NCI-H748 treated with DMSO at 0.1 percent for 48 hours (cell line): Measurements from ENCODE around the gene CDH13.

ENCODE experiments used
- DNase-seq: peaks from one replicate; lab custom pipeline; 2025; lab: John Stamatoyannopoulos, UW

Gene CDH13

GRCh38 chr16:83356266-83356665 is 729.5 kb downstream of the CDH13 start:
- peak; percentile 70 for DNase-seq

- no peak for DNase-seq
These were observed 730.2 kb downstream of the CDH13 start for GRCh38 chr16:83356986-83357385.

GRCh38 chr16:83363521-83363920 is 736.8 kb downstream of the CDH13 start:
- DNase-seq, result no peak

- DNase-seq, result no peak
These were observed 738.4 kb downstream of the CDH13 start for GRCh38 chr16:83365166-83365565.

GRCh38 chr16:83366228-83366627 is 739.5 kb downstream of the CDH13 start:
- no peak for DNase-seq

- DNase-seq, result no peak
These were observed 748.2 kb downstream of the CDH13 start for GRCh38 chr16:83374979-83375378.

GRCh38 chr16:83389751-83390150 is 763.0 kb downstream of the CDH13 start:
- DNase-seq, result no peak

- no peak for DNase-seq
These were observed 764.0 kb downstream of the CDH13 start for GRCh38 chr16:83390759-83391158.

GRCh38 chr16:83392743-83393142 is 766.0 kb downstream of the CDH13 start:
- DNase-seq, result no peak

GRCh38 chr16:83393196-83393981 is 766.6 kb downstream of the CDH13 start:
- no peak for DNase-seq

- DNase-seq, result no peak
These were observed 771.0 kb downstream of the CDH13 start for GRCh38 chr16:83397601-83398291.

- no peak for DNase-seq
These were observed 773.5 kb downstream of the CDH13 start for GRCh38 chr16:83400234-83400633.

GRCh38 chr16:83402160-83402814 is 775.5 kb downstream of the CDH13 start:
- no peak for DNase-seq

- peak; percentile 31 for DNase-seq
These were observed 776.2 kb downstream of the CDH13 start for GRCh38 chr16:83402967-83403366.

GRCh38 chr16:83403761-83404160 is 777.0 kb downstream of the CDH13 start:
- DNase-seq, result no peak

GRCh38 chr16:83404261-83404660 is 777.5 kb downstream of the CDH13 start:
- DNase-seq, result no peak

GRCh38 chr16:83407928-83408327 is 781.2 kb downstream of the CDH13 start:
- no peak for DNase-seq

- no peak for DNase-seq
These were observed 782.6 kb downstream of the CDH13 start for GRCh38 chr16:83409347-83409746.

GRCh38 chr16:83418565-83418964 is 791.8 kb downstream of the CDH13 start:
- no peak for DNase-seq

- no peak for DNase-seq
These were observed 793.5 kb downstream of the CDH13 start for GRCh38 chr16:83420206-83420760.

- no peak for DNase-seq
These were observed 806.4 kb downstream of the CDH13 start for GRCh38 chr16:83433201-83433600.

GRCh38 chr16:83437036-83437435 is 810.3 kb downstream of the CDH13 start:
- DNase-seq, result no peak

GRCh38 chr16:83438326-83438725 is 811.6 kb downstream of the CDH13 start:
- no peak for DNase-seq
